Dermis microvascular lymphatic vessel endothelial cell (primary cell): ENCODE data around the gene FAM163B. TPM values are rescaled to one million over a fixed set of nuclear protein-coding genes. Genes with fewer than 3 reads are reported as not detected.
"Not testable (repeated sequence)": the region's sequence is repeated elsewhere in the genome, so short reads cannot be mapped to it uniquely, and the experiment has no call there.

ENCODE experiments used
- DNase-seq, 2 donors: peaks; one replicate each; pipeline versions ENCODE4 v3.0.0 to v3.0.0-alpha.2; 2010; ENCODE audit warnings: low read depth in 2 of 2
- total RNA-seq: library from RNA; depleted of rRNA; stranded (reverse); fragments of >200 nt; gene quantifications from 2 replicates; pipeline ENCODE4 v1.2.1, GENCODE V29; 2014

FAM163B gene
- total RNA-seq, 1 donor from 2014 or later = not detected

- DNase-seq = no peak
These were observed 31.0 kb upstream of the FAM163B start for GRCh38 chr9:133640160-133640559.

GRCh38 chr9:133639613-133640012 lies 30.4 kb upstream of the FAM163B start:
- DNase-seq = no peak

GRCh38 chr9:133638711-133639110 lies 29.5 kb upstream of the FAM163B start:
- DNase-seq = no peak

- no peak for DNase-seq
These were observed 28.9 kb upstream of the FAM163B start for GRCh38 chr9:133638076-133638475.

GRCh38 chr9:133637451-133638055 lies 28.4 kb upstream of the FAM163B start:
- DNase-seq = no peak

- no peak for DNase-seq
These were observed 27.7 kb upstream of the FAM163B start for GRCh38 chr9:133636902-133637301.

- no peak for DNase-seq
These were observed 26.6 kb upstream of the FAM163B start, which contains the start of gene DBH for GRCh38 chr9:133635533-133636531. Gene DBH (plus strand): TSS chr9:133636363. CDS start chr9:133636372, 9 bp downstream.

GRCh38 chr9:133635098-133635497 lies 25.9 kb upstream of the FAM163B start:
- no peak for DNase-seq

GRCh38 chr9:133634081-133634691 lies 25.0 kb upstream of the FAM163B start:
- no peak for DNase-seq

- no peak for DNase-seq
These were observed 24.5 kb upstream of the FAM163B start for GRCh38 chr9:133633681-133634080.

GRCh38 chr9:133632806-133633680 lies 23.9 kb upstream of the FAM163B start:
- DNase-seq = no peak

- DNase-seq = no peak
These were observed 21.9 kb upstream of the FAM163B start for GRCh38 chr9:133631111-133631510.

- DNase-seq = no peak
These were observed 20.3 kb upstream of the FAM163B start for GRCh38 chr9:133629221-133630110.

- DNase-seq = no peak
These were observed 19.6 kb upstream of the FAM163B start for GRCh38 chr9:133628766-133629165.

- no peak for DNase-seq
These were observed 18.2 kb upstream of the FAM163B start for GRCh38 chr9:133627341-133627740.

GRCh38 chr9:133626008-133626407 lies 16.8 kb upstream of the FAM163B start:
- not testable (repeated sequence) for DNase-seq

- DNase-seq = no peak
These were observed 13.4 kb upstream of the FAM163B start for GRCh38 chr9:133622555-133622954.

- no peak for DNase-seq
These were observed 12.6 kb upstream of the FAM163B start for GRCh38 chr9:133621725-133622267.

- no peak for DNase-seq
These were observed 10.6 kb upstream of the FAM163B start for GRCh38 chr9:133619791-133620190.

GRCh38 chr9:133618726-133619125 lies 9.5 kb upstream of the FAM163B start:
- no peak for DNase-seq
